HL-60/S4 treated with phorbol 12-myristate 13-acetate at 8.2 ng/mL for 4 days and 3 days (cell line): ENCODE results near the gene SPEF1.

Experiments
- in situ Hi-C: fragments of 300-500 bp; cut with MboI; formaldehyde crosslinking; loops from 2 replicates; pipeline ENCODE4 v1.15.0; 2022; ENCODE audit warnings: low sequenced_read_pairs

Gene SPEF1

DNA sequence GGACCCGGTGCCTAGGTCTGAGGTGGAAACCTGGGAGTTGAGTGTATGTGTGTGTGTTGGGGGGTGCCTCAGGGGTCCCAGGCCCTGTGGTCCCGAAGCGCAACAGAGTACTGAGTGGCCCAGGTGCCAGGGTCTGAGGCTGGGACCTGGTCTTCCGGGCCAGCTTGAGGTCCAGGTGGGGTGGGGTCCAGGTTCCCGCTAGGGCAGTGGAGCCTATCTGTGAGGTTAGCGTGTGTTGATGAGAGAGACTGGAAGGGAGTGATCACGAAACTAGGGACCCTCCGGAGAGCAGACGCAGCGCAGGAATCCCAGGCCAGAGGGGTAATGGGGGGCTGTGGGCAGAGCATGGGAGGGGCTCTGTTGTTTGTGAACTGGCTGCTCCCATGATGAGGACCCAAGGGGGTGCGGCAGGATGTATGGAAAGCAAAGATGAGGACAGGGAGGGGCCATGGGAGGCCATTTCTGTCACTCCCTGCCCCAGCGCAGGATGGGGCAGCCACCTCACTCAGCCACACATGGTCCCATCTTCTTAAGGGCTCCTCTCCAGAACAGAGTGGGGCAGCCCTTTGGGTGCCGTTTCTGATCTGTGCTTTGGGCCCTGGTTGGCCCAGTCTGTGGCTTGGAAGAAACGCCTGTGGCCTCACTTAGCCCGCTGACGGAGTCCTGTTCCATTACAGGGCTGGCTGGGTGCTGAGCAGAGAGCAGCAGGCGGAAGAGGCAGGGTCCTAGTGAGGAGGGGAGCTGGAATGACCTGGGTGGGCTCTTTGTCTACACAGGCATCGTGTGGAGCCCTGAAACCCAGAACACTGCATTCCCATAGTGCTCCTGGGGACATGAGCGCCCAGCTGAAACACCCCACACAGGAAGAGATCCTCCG lies 47.9 kb downstream of the SPEF1 start:
- in situ Hi-C loops = no loop called here

DNA sequence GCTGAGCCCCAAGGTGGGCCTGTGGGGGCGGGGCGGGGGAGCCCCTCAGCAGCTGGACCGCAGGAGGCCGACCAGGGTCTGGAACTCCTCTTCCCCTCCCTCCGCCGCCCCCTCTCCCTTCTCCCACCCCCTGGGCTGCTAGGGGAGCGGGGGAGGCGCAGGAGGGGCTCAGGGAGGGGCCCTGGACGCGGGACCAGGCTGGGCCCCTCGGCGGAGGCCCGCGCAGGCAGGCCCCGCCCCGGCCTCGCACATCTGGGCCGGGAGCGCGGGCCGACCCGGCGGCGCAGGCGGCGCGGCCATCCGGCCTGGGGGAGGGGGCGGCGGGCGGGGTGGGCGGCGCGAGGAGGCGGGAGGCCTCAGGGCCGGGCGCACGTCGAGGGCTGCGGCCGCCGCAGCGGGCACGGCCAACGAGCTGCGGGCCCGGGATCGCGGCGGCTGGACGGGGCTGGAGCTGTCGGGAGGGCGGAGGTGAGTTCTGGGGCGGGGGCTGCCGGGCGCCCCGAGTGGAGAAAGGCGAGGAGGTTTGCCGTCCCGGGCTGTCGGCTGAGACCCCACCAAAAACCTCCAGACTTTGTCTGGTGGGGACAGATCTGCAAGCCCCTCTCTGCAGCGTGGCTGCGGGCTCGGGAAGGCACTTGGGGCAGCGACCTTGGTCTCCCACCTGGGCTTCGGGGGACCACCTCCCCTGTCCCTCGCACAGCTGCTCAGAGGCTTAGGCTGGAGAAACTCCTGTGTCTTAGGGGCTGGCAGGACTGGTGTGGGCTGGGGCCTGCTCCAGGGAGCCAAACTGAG lies 48.7 kb downstream of the SPEF1 start, which contains the start of gene HSPA12B:
TSS of gene HSPA12B (plus strand) at position 359 of the 792 bp plus-strand sequence. CDS start 5,990 bp downstream, outside the sequence.
- in situ Hi-C loops = no loop called here

DNA sequence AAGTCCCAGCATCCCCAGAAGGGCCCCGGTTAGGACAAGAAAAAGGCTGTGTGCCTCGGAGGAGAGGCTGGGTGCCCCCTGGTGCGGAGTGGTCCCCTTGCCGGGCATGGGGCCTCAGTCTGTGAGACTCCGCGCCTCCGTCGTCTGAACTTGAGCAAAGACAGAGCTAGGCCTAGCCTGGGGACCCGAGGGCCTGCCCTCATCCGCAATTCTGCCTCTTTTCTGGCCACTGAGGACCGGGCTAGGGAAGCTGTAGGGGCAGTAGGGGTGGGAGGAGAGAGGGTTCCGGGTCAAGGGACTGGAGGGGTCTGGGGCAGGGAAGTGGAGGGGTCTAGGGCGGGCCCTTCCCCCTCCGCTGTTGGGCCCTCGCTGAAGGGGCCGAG lies 49.3 kb downstream of the SPEF1 start:
- in situ Hi-C loops = no loop called here

GRCh38 chr20:3730803-3731672 lies 50.2 kb downstream of the SPEF1 start:
- in situ Hi-C loops = no loop called here

- in situ Hi-C loops = no loop called here
Observed at GRCh38 chr20:3729811-3730540, 51.3 kb downstream of the SPEF1 start.

- in situ Hi-C loops = no loop called here
Observed at GRCh38 chr20:3729378-3729777, 51.9 kb downstream of the SPEF1 start.

GRCh38 chr20:3728876-3729275 lies 52.4 kb downstream of the SPEF1 start:
- in situ Hi-C loops = no loop called here

DNA sequence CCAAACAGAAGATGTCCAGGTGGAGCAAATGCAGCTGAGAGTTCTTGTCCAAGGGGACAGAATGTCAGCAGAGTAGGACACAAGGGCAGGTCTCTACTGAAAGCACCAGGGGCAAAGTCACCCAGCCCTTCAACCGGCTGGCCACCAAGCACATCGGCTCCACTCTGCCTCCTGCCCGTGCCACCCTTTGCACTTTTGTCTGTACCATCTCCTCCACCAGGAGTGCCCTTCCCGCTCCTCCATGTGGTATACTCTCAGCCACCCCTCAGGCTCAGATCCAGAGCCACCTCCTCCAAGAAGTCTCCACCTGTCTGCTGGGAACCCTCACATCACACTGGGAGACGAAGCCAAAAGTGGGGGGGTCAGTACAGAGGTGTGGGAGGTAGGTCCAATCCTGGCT lies 52.9 kb downstream of the SPEF1 start:
- in situ Hi-C loops = no loop called here
